ENCODE data around the gene POLR2J.
"Not testable (repeated sequence)": the region's sequence is repeated elsewhere in the genome, so short reads cannot be mapped to it uniquely, and the experiment has no call there.

POLR2J gene

GRCh38 chr7:102494473-102495149 lies 15.9 kb upstream of the POLR2J start:
- DNase-seq = not testable (repeated sequence)

GRCh38 chr7:102494026-102494425 lies 15.3 kb upstream of the POLR2J start:
- not testable (repeated sequence) for DNase-seq

- not testable (repeated sequence) for DNase-seq
Observed at GRCh38 chr7:102493220-102493935, 14.7 kb upstream of the POLR2J start.

GRCh38 chr7:102490529-102491075 lies 11.9 kb upstream of the POLR2J start:
- DNase-seq = not testable (repeated sequence)

GRCh38 chr7:102484317-102484716 lies 5.6 kb upstream of the POLR2J start:
- DNase-seq = not testable (repeated sequence)

- DNase-seq = not testable (repeated sequence)
Observed at GRCh38 chr7:102481962-102482361, 3.2 kb upstream of the POLR2J start.

GRCh38 chr7:102479982-102480637 lies 1.4 kb upstream of the POLR2J start:
- DNase-seq = not testable (repeated sequence)

GRCh38 chr7:102479209-102479584 lies 475 bp upstream of the POLR2J start:
- not testable (repeated sequence) for DNase-seq

- not testable (repeated sequence) for DNase-seq
Observed at GRCh38 chr7:102474736-102475435, 3.8 kb downstream of the POLR2J start.

GRCh38 chr7:102474116-102474515 lies 4.6 kb downstream of the POLR2J start:
- DNase-seq = not testable (repeated sequence)

- DNase-seq = no peak
Observed at GRCh38 chr7:102473271-102473991, 5.3 kb downstream of the POLR2J start.

- no peak for DNase-seq
Observed at GRCh38 chr7:102472126-102473041, 6.3 kb downstream of the POLR2J start.

- DNase-seq = no peak
Observed at GRCh38 chr7:102471791-102472125, 7.0 kb downstream of the POLR2J start.

GRCh38 chr7:102469972-102470825 lies 8.5 kb downstream of the POLR2J start:
- DNase-seq = no peak

GRCh38 chr7:102469351-102469971 lies 9.3 kb downstream of the POLR2J start:
- no peak for DNase-seq

GRCh38 chr7:102468478-102469350 lies 10.0 kb downstream of the POLR2J start:
- no peak for DNase-seq

- DNase-seq = no peak
Observed at GRCh38 chr7:102467581-102468477, 10.9 kb downstream of the POLR2J start.

GRCh38 chr7:102466097-102466496 lies 12.6 kb downstream of the POLR2J start:
- no peak for DNase-seq

Data from NCI-H526 (cell line).